Medulla oblongata (tissue), 1 donor: Measurements from ENCODE around the gene ITPKC.
"Not testable (repeated sequence)": the region's sequence is repeated elsewhere in the genome, so short reads cannot be mapped to it uniquely, and the experiment has no call there.

Experiments
- DNase-seq: peaks from one replicate; pipeline ENCODE4 v3.0.0-alpha.2; 2015; ENCODE audit errors: extremely low spot score

ITPKC gene

DNA sequence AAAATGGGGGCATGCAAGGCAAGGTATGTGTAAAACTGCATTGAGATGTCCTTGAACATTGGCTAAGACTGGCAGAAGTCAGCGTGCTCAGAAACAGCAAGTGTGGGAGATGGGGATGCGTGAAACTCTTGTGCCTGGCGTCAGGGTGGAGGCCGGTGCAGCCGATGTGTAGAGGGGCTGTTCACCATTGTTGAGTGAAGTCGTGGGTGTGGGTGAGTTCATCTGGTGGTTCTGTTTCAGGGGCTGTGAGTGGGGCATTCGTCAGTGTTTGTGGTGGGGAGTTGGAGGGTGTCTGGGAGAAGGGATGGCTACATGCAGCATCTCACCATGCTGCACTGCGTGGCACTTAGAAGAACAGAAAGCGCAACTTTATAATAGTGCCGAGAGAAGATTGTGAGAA lies 47.1 kb downstream of the ITPKC start:
- DNase-seq = no peak

DNA sequence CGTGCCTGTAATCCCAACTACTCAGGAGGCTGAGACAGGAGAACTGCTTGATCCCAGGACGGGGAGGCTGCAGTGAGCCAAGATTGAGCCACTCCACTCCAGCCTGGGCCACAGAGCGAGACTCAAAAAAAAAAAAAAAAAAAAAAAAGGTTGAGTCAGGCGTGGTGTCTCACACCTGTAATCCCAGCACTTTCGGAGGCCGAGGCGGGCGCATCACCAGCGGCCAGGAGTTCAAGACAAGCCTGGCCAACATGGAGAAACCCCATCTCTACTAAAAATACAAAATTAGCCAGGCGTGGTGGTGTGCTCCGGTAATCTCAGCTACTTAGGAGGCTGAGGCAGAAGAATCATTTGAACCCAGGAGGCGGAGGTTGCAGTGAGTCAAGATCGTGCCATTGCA lies 49.5 kb downstream of the ITPKC start:
- not testable (repeated sequence) for DNase-seq

DNA sequence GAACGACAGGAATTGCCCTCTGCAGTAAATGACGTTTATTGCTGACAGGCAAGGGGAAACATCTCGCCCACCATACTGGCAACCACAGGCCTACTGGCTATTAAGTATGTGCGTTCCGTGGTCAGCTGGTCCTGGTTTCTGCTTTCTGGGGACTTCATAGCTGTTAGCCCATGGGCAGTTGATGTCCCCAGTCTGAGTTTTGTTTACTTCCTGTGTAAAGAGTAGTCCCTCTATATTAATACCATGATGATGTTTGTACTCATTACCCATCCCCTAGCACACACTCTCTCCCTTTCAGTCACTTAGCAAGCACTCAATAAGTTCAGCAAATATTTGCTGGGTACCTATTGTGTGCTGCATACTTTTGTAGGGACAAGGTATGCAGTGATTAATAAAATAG lies 52.0 kb downstream of the ITPKC start:
- no peak for DNase-seq

DNA sequence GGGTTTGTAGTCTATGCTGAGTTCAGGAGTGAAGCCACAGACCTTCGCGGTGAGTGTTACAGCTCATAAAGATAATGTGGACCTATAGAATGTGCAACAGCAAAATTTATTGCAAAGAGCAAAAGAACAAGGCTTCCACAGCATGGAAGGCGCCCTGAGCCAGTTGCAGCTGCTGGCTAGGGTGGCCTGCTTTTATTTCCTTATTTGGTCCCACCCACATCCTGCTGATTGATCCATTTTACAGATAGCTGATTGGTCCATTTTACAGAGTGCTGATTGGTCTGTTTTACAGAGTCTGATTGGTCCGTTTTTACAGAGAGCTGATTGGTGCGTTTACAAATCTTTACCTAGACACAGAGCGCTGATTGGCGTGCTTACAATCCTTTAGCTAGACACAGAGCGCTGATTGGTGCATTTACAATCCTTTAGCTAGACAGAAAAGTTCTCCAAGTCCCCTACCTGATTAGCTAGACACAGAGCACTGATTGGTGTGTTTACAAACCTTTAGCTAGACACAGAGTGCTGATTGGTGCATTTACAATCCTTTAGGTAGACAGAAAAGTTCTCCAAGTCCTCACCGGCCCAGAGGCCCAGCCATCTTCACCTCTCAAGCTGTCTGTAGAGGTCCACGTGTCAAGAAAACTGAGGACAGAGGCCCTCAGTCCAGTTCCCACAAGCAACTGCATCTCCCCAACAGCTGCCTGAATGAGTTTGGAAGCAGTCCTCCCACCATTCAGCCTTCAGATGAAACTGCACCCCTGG lies 54.4 kb downstream of the ITPKC start:
- DNase-seq = not testable (repeated sequence)

DNA sequence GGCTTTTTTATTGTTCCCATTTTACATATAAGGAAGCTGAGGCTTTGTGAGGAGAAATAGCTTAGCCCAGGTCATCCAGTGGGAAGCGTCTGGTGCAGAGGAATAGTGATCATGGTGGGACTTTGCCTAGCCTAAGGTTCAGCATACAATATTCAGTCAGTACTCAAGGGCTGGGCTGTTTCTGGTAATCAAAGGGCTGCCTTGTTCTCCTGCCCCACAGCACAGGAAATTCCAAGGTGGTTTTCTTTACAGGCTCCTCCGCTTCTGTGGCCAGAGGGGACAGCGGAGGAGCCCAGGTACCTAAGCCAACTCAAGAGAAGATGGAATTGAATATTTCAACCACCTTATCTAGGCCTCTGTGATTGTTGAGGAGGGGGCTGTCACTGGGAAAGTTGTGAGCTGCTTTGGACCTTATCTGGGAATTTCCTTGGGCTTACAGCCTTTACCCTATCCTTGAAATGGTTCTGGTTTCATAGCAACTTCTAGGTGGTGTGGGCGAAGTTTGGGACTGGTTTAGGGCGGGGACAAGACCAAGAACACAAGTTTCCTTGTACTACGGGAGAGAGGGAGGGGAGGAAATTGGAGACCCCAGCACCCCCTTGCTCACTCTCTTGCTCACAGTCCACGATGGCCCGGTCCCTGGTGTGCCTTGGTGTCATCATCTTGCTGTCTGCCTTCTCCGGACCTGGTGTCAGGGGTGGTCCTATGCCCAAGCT lies 58.2 kb downstream of the ITPKC start, which contains the start of gene MIA:
MIA (plus strand) TSS at position 606 of the 716 bp plus-strand sequence; CDS start at position 628, 22 bp downstream.
- no peak for DNase-seq

DNA sequence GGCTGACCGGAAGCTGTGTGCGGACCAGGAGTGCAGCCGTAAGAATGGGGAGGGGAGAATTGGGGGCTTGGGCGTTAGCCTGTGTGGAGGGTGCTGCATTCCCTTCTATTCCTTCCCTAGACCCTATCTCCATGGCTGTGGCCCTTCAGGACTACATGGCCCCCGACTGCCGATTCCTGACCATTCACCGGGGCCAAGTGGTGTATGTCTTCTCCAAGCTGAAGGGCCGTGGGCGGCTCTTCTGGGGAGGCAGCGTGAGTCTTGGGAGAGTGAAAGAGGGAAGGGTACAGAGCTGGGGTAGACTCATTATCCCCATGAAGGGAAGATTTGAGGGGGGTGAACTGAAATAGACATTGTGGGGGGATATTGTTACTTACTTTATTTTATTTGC lies 58.7 kb downstream of the ITPKC start:
- no peak for DNase-seq

DNA sequence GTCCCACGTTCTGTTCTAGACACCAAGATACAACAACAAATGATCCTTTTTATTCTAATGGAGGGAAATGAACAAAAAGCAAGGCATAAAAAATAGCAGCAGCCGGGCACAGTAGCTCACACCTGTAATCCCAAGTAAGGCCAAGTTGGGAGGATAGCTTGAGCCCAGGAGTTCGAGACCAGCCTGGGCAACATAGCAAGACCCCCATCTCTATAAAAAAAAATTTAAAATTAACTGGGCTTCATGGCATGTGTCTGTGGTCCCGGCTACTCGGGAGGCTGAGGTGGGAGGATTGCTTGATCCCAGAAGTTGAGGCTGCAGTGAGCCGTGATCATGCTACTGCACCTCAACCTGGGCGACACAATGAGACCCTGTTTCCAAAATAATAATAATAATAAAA lies 59.5 kb downstream of the ITPKC start:
- no peak for DNase-seq

DNA sequence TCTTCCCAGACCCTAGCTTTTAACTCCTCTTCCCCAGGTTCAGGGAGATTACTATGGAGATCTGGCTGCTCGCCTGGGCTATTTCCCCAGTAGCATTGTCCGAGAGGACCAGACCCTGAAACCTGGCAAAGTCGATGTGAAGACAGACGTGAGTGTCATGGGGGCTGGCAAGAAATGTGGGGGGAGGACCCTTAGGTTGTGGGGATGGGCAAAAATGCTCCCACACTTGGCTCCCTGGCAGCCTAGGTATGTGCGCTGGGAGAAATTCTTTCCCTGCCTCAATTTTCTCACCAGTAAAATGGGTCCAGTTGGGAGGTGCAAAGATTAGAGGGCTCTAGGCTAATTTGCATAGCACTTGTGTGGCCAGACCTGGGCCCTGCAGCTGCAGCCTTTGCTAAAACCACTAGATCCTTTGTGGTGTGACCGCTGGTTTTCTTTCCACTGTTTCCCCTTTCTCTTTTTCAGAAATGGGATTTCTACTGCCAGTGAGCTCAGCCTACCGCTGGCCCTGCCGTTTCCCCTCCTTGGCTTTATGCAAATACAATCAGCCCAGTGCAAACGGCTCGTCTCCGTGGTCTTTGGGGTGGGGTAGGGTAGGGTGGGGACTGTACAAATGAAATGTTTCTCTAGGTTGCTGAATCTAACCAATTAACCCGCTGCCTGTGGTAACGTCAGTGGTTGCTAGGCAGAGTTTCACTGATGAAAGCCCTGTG lies 60.2 kb downstream of the ITPKC start:
- DNase-seq = peak; percentile 99

DNA sequence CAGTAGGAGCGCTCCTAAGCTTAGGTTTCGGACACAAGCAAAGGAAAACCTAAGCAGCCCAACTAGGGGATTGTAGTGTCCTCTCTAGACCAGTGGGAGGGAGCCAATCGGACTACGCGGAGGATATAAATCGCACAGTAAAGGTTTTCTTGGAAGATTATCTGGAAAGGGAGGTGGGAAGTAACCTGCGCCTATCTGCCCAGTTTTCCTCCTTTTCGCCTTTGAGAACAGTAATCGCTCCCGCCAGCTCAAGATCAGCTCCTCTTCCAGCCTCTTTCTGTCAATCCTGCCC lies 60.7 kb downstream of the ITPKC start:
- DNase-seq = no peak

DNA sequence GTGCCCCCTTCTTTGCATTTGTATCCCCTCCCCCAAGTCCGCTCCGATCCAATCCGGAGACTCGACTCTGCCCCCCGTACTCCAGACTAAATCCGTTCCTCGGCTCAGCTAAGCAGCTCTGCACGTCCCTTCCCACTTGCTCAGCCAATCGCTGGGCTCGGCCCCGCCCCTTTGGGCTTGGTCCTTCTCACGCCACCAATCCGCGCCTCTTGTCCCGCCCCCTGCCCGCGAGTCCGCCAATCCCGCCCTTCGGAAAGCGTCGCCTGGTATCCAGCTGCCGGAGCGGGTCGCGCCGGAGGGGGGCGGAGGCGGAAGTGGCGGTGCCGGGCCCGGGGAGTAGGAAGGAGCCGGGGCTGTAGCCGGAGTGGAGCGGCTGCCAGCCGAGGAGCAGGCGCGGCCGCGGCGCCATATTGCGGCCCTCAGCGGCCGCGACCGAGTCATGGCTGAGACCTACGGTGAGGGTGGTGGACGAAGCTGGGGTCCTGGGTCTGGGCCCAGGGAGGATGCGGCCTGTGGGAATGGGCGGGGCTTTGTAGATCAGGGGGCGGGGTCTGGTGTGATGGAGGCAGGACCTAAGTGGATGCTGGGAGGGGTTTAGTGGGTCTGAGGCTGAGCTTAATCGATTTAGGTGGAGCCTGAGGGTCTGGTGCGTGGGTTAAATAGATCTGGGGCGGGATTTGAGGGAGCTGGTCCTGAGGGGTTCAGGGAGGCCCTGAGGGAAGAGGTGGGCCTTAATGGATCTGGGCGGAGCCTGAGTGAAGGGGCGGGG lies 61.2 kb downstream of the ITPKC start, which contains the start of gene RAB4B:
RAB4B (plus strand) TSS at position 311 of the 769 bp plus-strand sequence; CDS start at position 440, 129 bp downstream.
- DNase-seq = peak; percentile 100

DNA sequence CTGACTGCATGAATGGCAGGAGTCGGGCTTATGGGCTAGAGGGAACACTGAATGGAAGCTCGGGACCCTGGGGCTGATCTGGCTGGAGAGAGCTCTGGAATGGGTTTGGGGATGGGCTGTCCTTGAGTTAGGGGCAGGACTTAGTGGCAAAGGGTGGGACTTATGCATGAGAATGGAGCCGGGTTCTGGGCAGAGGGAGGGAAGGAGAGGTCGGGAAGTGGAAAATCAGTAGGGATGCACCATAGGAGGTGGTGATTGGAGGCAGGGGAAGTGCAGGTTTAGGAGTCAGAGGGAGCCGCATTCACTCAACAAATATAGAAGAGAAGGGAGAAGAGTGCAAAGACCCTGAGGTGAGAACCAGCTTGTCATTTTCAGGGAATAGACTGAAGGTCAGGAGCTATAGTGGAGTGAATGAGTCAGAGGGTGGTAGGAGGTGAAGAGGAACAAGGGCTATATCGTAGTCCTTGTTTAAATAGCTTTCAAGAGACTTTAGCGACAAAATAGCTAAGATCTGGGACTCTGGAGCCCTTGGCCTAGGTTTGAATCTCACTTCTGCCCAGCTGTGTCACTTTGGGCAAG lies 61.9 kb downstream of the ITPKC start:
- no peak for DNase-seq

DNA sequence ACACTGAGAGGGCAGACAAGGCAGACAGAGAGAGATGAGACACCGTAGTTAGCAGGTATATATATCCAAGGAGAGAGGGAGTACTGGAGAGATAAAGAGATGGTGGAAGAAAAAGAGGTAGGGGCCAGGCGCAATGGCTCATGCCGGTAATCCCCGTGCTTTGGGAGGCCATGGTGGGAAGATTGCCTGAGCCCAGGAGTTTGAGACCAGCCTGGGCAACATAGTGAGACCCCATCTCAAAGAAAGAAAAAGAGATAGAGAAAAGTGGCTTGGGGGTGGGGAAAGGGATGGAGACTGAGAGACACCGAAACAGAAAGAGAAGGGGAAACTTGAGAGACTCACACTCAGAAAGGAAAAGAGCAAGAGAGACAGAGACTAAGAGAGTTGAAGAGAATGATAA lies 63.7 kb downstream of the ITPKC start:
- DNase-seq = no peak

DNA sequence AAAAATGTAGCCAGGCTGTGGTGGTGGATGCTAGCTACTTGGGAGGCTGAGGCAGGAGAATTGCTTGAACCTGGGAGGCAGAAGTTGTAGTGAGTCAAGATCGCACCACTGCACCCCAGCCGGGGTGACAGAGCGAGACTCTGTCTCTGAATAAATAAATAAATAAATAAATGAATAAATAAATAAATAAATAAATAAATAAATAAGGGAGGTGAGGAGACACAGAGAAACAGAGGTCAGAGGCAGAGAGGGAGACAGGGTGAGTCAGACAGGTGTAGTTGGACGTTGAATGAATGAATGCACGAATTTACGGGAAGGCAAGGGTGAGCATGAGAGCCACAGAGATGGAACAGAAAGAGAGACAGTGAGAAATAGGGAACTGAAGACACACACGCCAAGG lies 64.2 kb downstream of the ITPKC start:
- DNase-seq = no peak

DNA sequence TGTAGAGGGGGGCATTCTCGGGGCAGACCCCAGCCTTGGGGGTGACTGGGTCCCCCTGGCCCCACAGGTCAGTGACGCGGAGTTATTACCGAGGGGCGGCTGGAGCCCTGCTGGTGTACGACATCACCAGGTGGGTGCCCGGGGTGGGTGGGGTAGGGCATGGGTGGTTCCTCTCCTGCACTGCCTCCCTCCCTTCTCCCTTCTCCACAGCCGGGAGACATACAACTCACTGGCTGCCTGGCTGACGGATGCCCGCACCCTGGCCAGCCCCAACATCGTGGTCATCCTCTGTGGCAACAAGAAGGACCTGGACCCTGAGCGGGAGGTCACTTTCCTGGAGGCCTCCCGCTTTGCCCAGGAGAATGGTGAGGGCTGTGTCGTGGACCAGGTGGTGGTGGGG lies 66.8 kb downstream of the ITPKC start:
- DNase-seq = no peak

DNA sequence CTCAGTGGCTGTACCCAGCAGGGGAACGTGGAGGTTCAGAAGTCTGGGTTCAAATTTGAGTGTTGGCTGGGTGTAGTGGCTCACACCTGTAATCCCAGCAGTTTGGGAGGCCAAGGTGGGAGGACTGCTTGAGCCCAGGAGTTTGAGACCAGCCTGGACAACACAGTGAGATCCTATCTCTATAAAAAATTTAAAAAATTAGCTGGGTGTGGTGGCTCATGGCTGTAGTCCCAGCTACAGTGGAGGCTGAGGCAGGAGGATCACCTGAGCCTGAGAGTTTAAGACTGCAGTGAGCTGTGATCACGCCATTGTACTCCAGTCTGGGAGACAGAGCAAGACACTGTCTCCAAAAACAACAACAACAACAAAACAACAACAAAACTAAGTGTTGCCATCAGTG lies 67.2 kb downstream of the ITPKC start:
- DNase-seq = not testable (repeated sequence)

DNA sequence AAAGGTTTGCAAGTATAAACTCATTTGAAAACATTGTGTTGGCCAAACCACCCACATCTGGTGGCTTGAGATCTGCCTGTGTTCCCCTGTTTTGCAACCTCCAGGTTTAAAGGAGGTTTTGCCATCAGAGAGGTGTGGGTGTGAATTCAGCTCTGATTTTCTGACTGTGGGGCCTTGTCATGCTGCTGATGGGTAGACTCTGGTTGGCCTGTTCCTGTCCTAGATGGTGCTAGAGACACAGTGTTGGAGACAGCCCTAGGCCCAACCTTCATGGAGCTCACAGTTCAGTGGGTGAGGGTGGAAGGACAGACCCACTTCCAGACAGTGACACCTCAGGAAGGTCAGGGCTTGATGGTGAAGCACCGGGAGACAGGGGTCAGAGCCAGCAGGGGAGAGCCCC lies 68.6 kb downstream of the ITPKC start:
- DNase-seq = no peak

DNA sequence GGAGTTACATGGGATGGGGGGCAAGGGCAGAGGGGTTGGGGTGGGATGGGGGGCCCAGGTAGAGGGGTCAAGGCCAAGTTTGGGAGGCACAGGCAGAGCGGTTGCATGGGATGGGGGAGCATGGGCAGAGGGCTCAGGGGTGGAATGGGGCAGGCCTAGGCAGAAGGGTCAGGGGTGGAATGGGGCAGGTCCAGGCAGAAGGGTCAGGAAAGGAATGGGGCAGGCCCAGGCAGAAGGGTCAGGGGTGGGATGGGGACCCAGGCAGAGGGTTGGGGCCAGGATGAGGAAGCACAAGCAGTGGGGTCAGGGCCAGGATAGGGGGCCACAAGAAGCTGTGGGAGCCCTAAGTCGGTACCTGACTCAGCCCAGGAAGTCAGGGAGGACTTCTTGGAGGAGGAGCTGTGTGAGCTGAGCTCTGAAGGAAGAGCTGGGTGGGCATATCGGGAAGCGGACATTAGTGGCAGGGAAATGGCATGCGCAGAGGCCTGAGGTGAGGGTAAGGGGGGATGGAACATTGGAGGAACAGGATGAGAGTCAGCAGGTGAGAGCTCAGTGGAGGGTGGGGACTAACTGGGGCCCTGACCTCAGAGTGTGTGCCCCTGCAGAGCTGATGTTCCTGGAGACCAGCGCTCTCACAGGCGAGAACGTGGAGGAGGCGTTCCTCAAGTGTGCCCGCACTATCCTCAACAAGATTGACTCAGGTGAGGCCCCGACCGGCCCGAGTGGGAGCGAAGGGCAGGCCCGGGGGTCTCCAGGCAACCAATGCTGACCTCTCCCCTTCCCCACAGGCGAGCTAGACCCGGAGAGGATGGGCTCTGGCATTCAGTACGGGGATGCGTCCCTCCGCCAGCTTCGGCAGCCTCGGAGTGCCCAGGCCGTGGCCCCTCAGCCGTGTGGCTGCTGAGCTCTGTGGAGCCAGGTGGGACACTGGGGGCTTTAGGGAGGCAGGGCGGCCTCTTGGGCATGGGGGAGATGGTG lies 69.4 kb downstream of the ITPKC start:
- DNase-seq = no peak
